HG02981 (cell line): ENCODE results near the gene NMUR1.

Source experiments
- ATAC-seq: cut with Tn5 transposase; IDR thresholded peaks from one replicate; pipeline ENCODE4 v1.9.1; 2021; ENCODE audit warnings: mild to moderate bottlenecking, moderate library complexity; ENCODE audit not compliant: unreplicated experiment

NMUR1 gene

GRCh38 chr2:231526341-231527090 is 3.7 kb downstream of the NMUR1 start:
- ATAC-seq, result no peak

GRCh38 chr2:231525248-231526163 is 4.7 kb downstream of the NMUR1 start:
- ATAC-seq, result no peak

- no peak for ATAC-seq
These were observed 5.6 kb downstream of the NMUR1 start for GRCh38 chr2:231524477-231525247.

GRCh38 chr2:231523451-231524285 is 6.6 kb downstream of the NMUR1 start:
- no peak for ATAC-seq

- ATAC-seq, result no peak
These were observed 7.6 kb downstream of the NMUR1 start for GRCh38 chr2:231522418-231523180.

- ATAC-seq, result no peak
These were observed 8.8 kb downstream of the NMUR1 start for GRCh38 chr2:231521443-231521842.

- ATAC-seq, result no peak
These were observed 10.2 kb downstream of the NMUR1 start for GRCh38 chr2:231519975-231520555.

- no peak for ATAC-seq
These were observed 11.5 kb downstream of the NMUR1 start for GRCh38 chr2:231518771-231519170.

GRCh38 chr2:231515603-231516002 is 14.6 kb downstream of the NMUR1 start:
- ATAC-seq, result no peak

- ATAC-seq, result no peak
These were observed 15.3 kb downstream of the NMUR1 start for GRCh38 chr2:231514951-231515297.

- peak; percentile 99 for ATAC-seq
These were observed 15.9 kb downstream of the NMUR1 start for GRCh38 chr2:231514225-231514950.

- no peak for ATAC-seq
These were observed 16.5 kb downstream of the NMUR1 start for GRCh38 chr2:231513746-231514224.

- no peak for ATAC-seq
These were observed 18.0 kb downstream of the NMUR1 start for GRCh38 chr2:231512222-231512621.

- ATAC-seq, result no peak
These were observed 26.5 kb downstream of the NMUR1 start for GRCh38 chr2:231503766-231504165.

GRCh38 chr2:231502596-231502995 is 27.6 kb downstream of the NMUR1 start:
- no peak for ATAC-seq

- ATAC-seq, result no peak
These were observed 32.6 kb downstream of the NMUR1 start for GRCh38 chr2:231497651-231498050.

GRCh38 chr2:231494669-231495068 is 35.6 kb downstream of the NMUR1 start:
- no peak for ATAC-seq

GRCh38 chr2:231490801-231491200 is 39.4 kb downstream of the NMUR1 start:
- ATAC-seq, result no peak

- ATAC-seq, result no peak
These were observed 40.3 kb downstream of the NMUR1 start for GRCh38 chr2:231489990-231490389.
